IMR-90 (cell line): Measurements from ENCODE around the gene THRB.

ENCODE experiments used
- CTCF ChIP-seq: conservative IDR thresholded peaks from 2 replicates; pipeline ENCODE4 v1.5.1; 2012; ENCODE audit warnings: mild to moderate bottlenecking, low read depth, low read length, improper control_type of control experiment
- RFX5 ChIP-seq: IDR thresholded peaks from 2 replicates; pipeline ENCODE4 v1.8.0; 2012; ENCODE audit warnings: low read depth, mild to moderate bottlenecking, low read length, moderate library complexity

- TF ChIP-seq CTCF (no peak), RFX5 (no peak)
These were observed 43.1 kb downstream of the THRB start for GRCh38 chr3:24451461-24452099.
